Stimulated activated naive CD8-positive, alpha-beta T cell treated with anti-CD3 and anti-CD28 coated beads, Interleukin-15, amount 100 ng/mL, for 72 hours (primary cell): Measurements from ENCODE around the gene IL17RE.
A peak's percentile ranks its signal among the peaks of the same experiment; 100 is the strongest.

Experiments
- ATAC-seq: fragments of 150-1000 bp; cut with Tn5 transposase; 2 replicates; pipeline ENCODE4 v1.10.0; 2021; ENCODE audit warnings: mild to moderate bottlenecking, moderate library complexity
- DNase-seq, 2 donors: peaks; one replicate each; pipeline ENCODE4 v3.0.0; 2021 to 2022
- H3K27ac Mint-ChIP-seq, 2 donors: one replicate each; pipeline ENCODE4 v1.8.0; 2022; ENCODE audit warnings: mild to moderate bottlenecking in 2 of 2, mixed read lengths in 2 of 2, moderate library complexity in 2 of 2
- H3K27me3 Mint-ChIP-seq: one replicate; pipeline ENCODE4 v1.8.0; 2022; ENCODE audit warnings: mixed read lengths
- H3K4me1 Mint-ChIP-seq: one replicate; pipeline ENCODE4 v1.8.0; 2022; ENCODE audit warnings: mild to moderate bottlenecking, mixed read lengths
- H3K4me3 Mint-ChIP-seq, 2 donors: one replicate each; pipeline ENCODE4 v1.8.0; 2022; ENCODE audit warnings: mild to moderate bottlenecking in 2 of 2, mixed read lengths in 2 of 2, moderate library complexity in 1 of 2
- H3K9me3 Mint-ChIP-seq, 2 donors: one replicate each; pipeline ENCODE4 v1.8.0; 2022; ENCODE audit warnings: mixed read lengths in 2 of 2

Gene IL17RE

DNA sequence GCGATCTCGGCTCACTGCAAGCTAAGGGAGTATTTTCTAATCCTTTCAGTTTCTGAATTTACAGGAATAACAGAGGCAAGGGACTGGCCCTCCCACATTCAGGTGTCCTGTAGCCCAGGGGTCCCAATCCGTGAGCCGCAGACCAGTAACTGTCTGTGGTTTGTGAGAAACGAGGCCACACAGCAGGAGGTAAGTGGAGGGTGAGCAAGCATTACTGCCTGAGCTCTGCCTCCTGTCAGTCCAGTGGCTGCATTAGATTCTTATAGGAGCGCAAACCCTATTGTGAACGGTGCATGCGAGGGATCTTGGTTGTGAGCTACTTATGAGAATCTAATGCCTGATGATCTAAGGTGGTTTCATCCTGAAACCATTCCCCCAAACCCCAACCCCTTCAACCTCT is 9.2 kb downstream of the IL17RE start:
- no peak for DNase-seq
- Mint-ChIP-seq H3K27ac (no peak overlapping the region), H3K27me3 (peaks cover 23% of the 10 kb centered on the region), H3K4me1 (peaks cover 31% of the 10 kb centered on the region), H3K9me3 (no peaks in the 10 kb centered on the region), H3K4me3 (no peak overlapping the region)
- ATAC-seq: no peak

DNA sequence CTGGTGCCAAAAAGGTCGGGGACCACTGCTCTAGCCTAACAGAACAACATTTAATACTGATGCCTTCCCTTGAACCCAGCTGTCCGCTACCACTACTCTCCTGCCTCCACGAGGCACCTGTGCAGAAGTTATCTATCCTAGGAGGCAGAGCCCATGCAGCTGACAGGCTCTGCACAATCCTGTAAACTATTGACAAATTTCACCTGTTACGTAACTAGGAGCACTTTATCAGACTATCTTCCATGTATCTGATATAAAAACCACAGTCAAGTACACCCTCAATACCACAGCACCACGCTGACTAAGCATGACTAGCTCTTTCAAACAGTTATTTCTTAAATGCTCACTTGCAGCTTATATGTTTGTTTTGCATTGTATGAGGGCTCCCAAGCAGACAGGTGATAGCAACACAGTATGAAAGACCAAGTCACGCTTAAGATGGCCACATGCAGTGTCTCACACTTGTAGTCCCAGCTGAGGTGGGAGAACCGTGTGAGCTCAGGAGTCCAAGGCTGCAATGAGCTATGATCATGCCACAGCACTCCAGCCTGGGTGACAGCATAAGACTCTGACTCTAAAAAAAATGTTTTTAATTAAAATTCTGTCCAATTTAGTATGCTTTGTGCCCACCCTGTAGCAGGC is 9.8 kb downstream of the IL17RE start:
- peaks cover 23% of the 10 kb centered on the region for H3K27me3 Mint-ChIP-seq
- H3K4me3 Mint-ChIP-seq: no peak overlapping the region
- peaks cover 35% of the 10 kb centered on the region for H3K4me1 Mint-ChIP-seq
- DNase-seq (no peak), ATAC-seq (no peak)
- H3K27ac Mint-ChIP-seq: no peak overlapping the region
- no peaks in the 10 kb centered on the region for H3K9me3 Mint-ChIP-seq

DNA sequence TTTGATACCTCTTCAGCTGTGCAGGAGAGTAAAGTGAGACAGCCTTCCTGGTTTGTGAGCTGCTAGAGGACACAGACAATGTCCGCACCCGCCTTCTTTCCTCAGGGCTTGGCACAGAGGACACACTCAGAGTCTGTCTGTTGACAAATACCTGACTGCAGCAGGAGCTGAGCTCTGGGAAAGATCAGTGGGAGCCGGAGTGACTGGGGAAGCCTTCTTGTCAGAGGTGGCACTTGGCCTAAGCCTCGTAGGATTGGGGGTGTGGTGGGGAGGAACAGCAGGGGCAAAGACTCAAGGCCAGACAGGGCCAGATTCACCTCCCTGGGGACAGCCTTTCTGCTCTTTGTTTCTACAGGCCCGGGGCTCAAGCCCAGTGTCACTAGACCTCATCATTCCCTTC is 11.0 kb downstream of the IL17RE start:
- Mint-ChIP-seq H3K9me3 (no peaks in the 10 kb centered on the region), H3K4me1 (peaks cover 35% of the 10 kb centered on the region), H3K4me3 (no peak overlapping the region), H3K27ac (no peak overlapping the region), H3K27me3 (peaks cover 23% of the 10 kb centered on the region)
- DNase-seq (no peak), ATAC-seq (no peak)

DNA sequence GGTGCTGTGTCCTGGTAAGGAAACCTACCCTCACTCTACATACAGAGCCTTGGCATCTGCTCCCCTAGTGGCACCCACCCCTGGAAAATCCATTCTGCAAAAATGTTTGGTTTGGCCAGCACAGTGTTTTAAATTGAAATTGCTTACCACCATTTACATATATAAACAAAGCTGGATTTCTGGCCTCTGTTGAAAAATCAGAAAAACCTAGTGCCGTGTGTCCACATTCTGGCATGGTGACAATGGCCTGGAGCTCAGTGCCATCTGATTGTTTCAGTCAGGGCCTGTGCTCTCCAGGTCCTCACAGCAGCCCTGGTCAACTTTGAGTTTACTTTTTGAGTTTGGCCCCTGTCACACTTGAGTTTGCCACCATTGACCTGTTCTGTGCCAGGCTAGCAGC is 11.4 kb downstream of the IL17RE start:
- H3K27me3 Mint-ChIP-seq: peaks cover 23% of the 10 kb centered on the region
- no peak for DNase-seq
- H3K4me1 Mint-ChIP-seq: peaks cover 33% of the 10 kb centered on the region
- no peak overlapping the region for H3K27ac Mint-ChIP-seq
- H3K9me3 Mint-ChIP-seq: no peaks in the 10 kb centered on the region
- no peak for ATAC-seq
- H3K4me3 Mint-ChIP-seq: no peak overlapping the region

DNA sequence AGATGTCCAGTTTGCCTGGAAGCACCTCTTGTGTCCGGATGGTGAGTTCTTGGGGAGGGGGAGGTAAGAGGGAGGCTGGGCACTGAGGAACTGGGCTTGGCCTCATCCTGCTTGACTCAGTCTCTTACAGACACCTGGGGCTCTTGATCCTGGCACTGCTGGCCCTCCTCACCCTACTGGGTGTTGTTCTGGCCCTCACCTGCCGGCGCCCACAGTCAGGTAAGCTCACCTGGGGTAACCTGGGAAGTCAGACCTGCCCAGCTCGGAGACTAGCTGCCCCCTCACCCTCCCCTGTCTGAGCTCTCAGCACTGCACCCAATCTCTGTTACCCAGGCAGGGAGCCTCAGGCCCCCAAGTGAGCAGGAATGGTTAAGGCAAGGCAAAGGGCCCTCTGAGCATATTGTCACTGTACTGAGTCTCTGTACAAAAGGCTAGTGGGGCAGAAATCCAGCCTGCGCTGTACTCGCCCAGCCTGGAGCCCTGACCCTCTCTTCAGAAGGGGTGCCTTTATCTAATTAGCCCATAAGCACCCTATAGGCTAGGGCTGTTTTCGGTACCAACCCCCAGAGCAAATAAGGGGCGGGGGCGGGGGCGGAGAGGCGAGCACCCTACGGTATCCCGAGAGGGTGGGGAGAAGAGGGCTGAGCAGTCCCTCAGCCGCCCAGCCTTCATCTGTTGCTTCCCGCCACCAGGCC is 12.1 kb downstream of the IL17RE start:
- Mint-ChIP-seq H3K4me1 (peaks cover 26% of the 10 kb centered on the region), H3K9me3 (no peaks in the 10 kb centered on the region), H3K27ac (no peak overlapping the region), H3K27me3 (peaks cover 23% of the 10 kb centered on the region), H3K4me3 (peak overlapping the region; percentile 78 to 81)
- DNase-seq: no peak
- ATAC-seq: peak; percentile 72

DNA sequence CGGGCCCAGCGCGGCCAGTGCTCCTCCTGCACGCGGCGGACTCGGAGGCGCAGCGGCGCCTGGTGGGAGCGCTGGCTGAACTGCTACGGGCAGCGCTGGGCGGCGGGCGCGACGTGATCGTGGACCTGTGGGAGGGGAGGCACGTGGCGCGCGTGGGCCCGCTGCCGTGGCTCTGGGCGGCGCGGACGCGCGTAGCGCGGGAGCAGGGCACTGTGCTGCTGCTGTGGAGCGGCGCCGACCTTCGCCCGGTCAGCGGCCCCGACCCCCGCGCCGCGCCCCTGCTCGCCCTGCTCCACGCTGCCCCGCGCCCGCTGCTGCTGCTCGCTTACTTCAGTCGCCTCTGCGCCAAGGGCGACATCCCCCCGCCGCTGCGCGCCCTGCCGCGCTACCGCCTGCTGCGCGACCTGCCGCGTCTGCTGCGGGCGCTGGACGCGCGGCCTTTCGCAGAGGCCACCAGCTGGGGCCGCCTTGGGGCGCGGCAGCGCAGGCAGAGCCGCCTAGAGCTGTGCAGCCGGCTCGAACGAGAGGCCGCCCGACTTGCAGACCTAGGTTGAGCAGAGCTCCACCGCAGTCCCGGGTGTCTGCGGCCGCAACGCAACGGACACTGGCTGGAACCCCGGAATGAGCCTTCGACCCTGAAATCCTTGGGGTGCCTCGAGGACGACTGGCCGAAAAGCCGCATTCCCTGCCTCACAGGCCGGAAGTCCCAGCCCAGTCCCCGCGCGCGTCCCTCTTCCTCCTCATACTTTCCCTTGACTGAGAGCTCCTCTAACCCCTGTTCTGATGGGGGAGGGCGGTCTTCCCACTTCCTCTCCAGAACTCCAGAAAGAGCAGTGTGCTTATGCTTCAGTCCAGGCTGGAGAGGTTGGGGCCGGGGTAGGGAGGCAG is 12.8 kb downstream of the IL17RE start:
- Mint-ChIP-seq H3K4me1 (peaks cover 24% of the 10 kb centered on the region), H3K27me3 (peaks cover 23% of the 10 kb centered on the region), H3K27ac (peak overlapping the region; percentile 74 to 80), H3K4me3 (peak overlapping the region; percentile 78 to 81), H3K9me3 (no peaks in the 10 kb centered on the region)
- ATAC-seq: peak; percentile 66
- peak; percentile 41 to 43 for DNase-seq

DNA sequence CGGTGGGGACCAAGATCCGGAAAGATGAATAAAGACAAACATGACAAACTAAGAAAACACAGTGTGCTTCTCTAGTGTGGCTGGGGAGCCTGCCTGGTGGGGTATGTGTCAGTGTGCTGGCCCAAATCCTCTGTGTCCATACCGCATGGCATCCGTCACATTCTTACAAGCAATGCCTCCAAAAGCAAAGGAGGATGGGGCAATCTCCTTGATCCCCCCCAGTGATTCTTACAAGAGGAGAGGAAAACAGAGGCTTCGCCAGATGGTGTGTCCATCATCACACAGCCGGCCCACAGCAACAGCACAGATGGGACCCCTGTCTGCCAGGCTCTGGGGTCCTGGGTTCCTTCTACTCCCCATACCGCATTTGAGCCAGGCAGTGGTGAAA is 13.7 kb downstream of the IL17RE start:
- peaks cover 19% of the 10 kb centered on the region for H3K27me3 Mint-ChIP-seq
- no peaks in the 10 kb centered on the region for H3K9me3 Mint-ChIP-seq
- H3K27ac Mint-ChIP-seq: no peak overlapping the region
- H3K4me3 Mint-ChIP-seq: peak overlapping the region; percentile 78 to 81
- ATAC-seq (no peak), DNase-seq (no peak)
- H3K4me1 Mint-ChIP-seq: peaks cover 24% of the 10 kb centered on the region

DNA sequence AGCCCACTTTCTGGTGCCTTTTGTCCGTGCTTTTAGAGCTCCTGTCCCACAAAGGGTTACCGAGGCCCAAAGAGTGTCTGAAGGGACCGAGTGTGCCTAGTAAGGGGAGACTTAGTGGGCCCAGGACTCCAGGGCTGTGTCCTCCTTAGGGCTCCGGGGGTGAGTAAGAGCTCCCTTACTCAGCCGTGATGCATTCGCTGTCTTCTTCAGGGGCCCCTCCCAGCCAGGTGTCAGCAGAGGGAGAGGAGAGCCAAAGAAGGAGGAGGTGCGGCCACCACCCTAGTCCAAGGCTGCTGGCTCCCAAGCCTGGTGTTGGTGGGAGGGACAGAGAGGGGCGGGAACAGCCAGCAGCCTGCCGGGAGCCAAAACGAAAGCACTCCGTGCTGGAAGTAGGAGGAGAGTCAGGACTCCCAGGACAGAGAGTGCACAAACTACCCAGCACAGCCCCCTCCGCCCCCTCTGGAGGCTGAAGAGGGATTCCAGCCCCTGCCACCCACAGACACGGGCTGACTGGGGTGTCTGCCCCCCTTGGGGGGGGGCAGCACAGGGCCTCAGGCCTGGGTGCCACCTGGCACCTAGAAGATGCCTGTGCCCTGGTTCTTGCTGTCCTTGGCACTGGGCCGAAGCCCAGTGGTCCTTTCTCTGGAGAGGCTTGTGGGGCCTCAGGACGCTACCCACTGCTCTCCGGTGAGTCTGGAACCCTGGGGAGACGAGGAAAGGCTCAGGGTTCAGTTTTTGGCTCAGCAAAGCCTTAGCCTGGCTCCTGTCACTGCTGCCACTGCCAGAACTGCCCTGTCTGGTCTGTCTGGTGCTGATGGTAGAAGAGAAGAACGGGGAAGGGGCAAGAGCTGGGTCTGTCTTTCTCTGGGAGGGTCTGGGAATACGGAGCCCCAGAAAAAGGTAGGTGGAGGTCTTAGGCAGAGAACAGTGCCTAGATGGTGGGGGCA is 14.4 kb downstream of the IL17RE start, which contains the start of gene IL17RC:
IL17RC (plus strand) TSS at position 365 of the 947 bp plus-strand sequence; CDS start at position 583, 218 bp downstream.
- peak within 1 kb of the TSS; percentile 80 to 89 for H3K27ac Mint-ChIP-seq
- H3K9me3 Mint-ChIP-seq: no peaks in the 10 kb centered on the region
- peak in 1 of 2 donors; percentile 23 for DNase-seq
- H3K27me3 Mint-ChIP-seq: peaks cover 12% of the 10 kb centered on the region
- H3K4me1 Mint-ChIP-seq: peaks cover 23% of the 10 kb centered on the region
- peak within 1 kb of the TSS; percentile 78 to 81 for H3K4me3 Mint-ChIP-seq
- ATAC-seq: peak; percentile 63

DNA sequence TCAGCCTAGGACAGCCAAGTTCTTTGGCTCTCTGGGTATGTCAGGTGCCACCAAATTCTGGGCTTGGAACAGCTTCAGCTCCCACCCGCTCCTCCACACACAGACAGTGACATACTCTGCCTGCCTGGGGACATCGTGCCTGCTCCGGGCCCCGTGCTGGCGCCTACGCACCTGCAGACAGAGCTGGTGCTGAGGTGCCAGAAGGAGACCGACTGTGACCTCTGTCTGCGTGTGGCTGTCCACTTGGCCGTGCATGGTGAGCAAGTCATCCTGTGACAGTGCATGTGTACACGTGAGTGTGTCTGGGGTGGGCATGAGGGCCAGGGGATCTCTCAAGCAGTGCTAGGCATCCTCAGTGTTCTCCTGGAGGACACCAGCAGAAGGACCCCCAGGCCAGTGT is 15.2 kb downstream of the IL17RE start:
- peaks cover 13% of the 10 kb centered on the region for H3K27me3 Mint-ChIP-seq
- peaks cover 17% of the 10 kb centered on the region for H3K4me1 Mint-ChIP-seq
- DNase-seq (no peak), ATAC-seq (no peak)
- no peaks in the 10 kb centered on the region for H3K9me3 Mint-ChIP-seq
- no peak overlapping the region for H3K4me3 Mint-ChIP-seq
- H3K27ac Mint-ChIP-seq: no peak overlapping the region

DNA sequence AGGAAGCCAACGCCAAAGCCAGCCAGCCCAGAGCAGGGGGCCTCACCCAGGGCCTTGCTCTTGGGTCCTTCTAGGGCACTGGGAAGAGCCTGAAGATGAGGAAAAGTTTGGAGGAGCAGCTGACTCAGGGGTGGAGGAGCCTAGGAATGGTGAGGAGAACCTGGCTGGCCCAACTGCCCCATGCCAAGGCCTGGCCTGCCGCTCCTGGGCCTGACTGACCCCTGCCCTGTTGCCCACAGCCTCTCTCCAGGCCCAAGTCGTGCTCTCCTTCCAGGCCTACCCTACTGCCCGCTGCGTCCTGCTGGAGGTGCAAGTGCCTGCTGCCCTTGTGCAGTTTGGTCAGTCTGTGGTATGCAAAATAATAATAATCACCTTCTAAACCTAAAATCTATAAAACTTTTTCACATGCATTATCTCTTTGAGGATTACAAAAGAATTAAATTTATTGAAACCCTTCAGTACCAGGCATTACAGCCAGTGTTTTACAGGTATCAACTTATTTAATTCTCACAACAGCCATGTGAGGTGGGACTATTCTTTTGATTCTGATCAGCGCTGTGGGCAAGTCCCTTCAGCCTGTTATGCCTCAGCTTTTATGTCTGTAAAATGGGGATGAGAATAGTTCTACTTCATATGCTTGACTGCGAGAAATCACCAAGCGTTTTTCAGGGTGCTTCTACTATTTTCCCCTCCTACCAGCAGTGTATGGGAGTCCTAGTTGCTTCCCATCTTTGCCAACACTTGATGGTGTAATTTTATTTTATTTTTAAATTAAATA is 15.8 kb downstream of the IL17RE start:
- Mint-ChIP-seq H3K9me3 (no peaks in the 10 kb centered on the region), H3K27ac (no peak overlapping the region), H3K4me1 (peaks cover 17% of the 10 kb centered on the region), H3K4me3 (no peak overlapping the region), H3K27me3 (peaks cover 15% of the 10 kb centered on the region)
- ATAC-seq (no peak), DNase-seq (no peak)

DNA sequence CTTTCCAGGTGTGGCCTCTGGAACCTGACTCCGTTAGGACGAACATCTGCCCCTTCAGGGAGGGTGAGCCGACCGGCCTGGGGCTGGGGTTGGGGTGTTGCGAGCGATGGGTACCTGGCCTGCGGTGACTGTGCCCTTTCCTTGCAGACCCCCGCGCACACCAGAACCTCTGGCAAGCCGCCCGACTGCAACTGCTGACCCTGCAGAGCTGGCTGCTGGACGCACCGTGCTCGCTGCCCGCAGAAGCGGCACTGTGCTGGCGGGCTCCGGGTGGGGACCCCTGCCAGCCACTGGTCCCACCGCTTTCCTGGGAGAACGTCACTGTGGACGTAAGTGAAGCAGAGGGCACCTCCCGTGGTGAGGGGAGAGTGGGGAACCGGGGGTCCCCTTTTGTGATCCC is 25.5 kb downstream of the IL17RE start:
- Mint-ChIP-seq H3K27me3 (no peaks in the 10 kb centered on the region), H3K27ac (no peak overlapping the region), H3K4me1 (peaks cover 11% of the 10 kb centered on the region), H3K9me3 (no peaks in the 10 kb centered on the region), H3K4me3 (no peak overlapping the region)
- ATAC-seq (no peak), DNase-seq (no peak)

DNA sequence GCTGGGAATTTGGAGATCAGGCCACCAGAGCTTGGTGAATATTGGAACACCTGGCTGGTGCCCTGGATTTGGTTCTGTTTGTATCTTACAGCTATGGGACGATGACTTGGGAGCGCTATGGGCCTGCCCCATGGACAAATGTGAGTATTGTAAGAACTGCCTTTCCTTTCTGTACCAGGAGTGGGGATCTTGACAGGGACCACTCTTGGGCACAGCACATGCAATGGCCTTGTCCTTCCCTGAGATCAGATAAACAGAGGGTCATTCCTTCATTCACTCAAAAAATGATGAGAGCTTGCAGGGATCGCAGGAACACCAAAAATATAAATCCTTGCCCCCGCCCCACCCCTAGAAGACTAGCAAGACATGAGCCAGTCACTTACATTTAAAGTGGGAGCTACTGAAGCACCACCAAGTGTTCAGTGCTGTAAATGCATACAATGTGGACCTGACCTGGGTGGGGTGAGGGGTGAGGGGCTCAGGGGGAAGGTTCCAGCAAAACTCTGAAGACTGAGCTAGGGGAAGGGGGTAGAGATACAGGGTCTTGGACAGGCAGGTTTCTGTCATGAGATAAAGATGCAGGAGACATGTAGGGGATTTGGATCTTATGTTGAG is 28.3 kb downstream of the IL17RE start:
- peaks cover 30% of the 10 kb centered on the region for H3K4me1 Mint-ChIP-seq
- no peak overlapping the region for H3K4me3 Mint-ChIP-seq
- H3K27ac Mint-ChIP-seq: no peak overlapping the region
- no peaks in the 10 kb centered on the region for H3K27me3 Mint-ChIP-seq
- DNase-seq (no peak), ATAC-seq (no peak)
- H3K9me3 Mint-ChIP-seq: no peaks in the 10 kb centered on the region

DNA sequence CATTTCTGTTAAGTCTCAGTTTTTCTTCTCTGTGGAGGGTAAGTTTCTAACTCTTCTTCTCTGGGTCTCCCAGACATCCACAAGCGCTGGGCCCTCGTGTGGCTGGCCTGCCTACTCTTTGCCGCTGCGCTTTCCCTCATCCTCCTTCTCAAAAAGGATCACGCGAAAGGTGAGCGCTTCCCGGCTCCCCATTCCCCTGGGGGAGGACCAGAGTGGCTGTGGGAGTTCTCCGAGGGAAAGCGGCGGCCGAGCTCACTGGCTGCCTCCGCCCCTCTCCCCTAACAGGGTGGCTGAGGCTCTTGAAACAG is 29.8 kb downstream of the IL17RE start:
- Mint-ChIP-seq H3K27me3 (no peaks in the 10 kb centered on the region), H3K4me3 (peak overlapping the region; percentile 92 to 95), H3K9me3 (no peaks in the 10 kb centered on the region), H3K27ac (peak overlapping the region; percentile 96 to 97), H3K4me1 (peaks cover 36% of the 10 kb centered on the region)
- DNase-seq (no peak), ATAC-seq (no peak)
